GM12874 (cell line): Measurements from ENCODE around the gene NRG3.

ENCODE experiments used
- CTCF ChIP-seq: IDR thresholded peaks from 2 replicates; pipeline ENCODE4 v1.5.1; 2011; ENCODE audit warnings: low read depth, mild to moderate bottlenecking, control low read depth, low read length, moderate library complexity; ENCODE audit not compliant: insufficient read depth

Gene NRG3

GRCh38 chr10:82492647-82493046 is 617.7 kb downstream of the NRG3 start:
- no peak for TF ChIP-seq CTCF

- no peak for TF ChIP-seq CTCF
Observed at GRCh38 chr10:82496114-82496513, 621.1 kb downstream of the NRG3 start.

- TF ChIP-seq CTCF, result no peak
Observed at GRCh38 chr10:82497439-82497838, 622.4 kb downstream of the NRG3 start.

- TF ChIP-seq CTCF, result no peak
Observed at GRCh38 chr10:82498976-82499375, 624.0 kb downstream of the NRG3 start.

- no peak for TF ChIP-seq CTCF
Observed at GRCh38 chr10:82505009-82505408, 630.0 kb downstream of the NRG3 start.

GRCh38 chr10:82506680-82507376 is 631.8 kb downstream of the NRG3 start:
- no peak for TF ChIP-seq CTCF

GRCh38 chr10:82515256-82515655 is 640.3 kb downstream of the NRG3 start:
- no peak for TF ChIP-seq CTCF
